IPS-11a (cell line): ENCODE measurements around the gene SERPINB8.

Experiments used
- H3K4me3 ChIP-seq: one replicate; pipeline ENCODE4 v1.5.1; 2013; ENCODE audit warnings: low read depth, low read length, control low read depth

The SERPINB8 gene

DNA sequence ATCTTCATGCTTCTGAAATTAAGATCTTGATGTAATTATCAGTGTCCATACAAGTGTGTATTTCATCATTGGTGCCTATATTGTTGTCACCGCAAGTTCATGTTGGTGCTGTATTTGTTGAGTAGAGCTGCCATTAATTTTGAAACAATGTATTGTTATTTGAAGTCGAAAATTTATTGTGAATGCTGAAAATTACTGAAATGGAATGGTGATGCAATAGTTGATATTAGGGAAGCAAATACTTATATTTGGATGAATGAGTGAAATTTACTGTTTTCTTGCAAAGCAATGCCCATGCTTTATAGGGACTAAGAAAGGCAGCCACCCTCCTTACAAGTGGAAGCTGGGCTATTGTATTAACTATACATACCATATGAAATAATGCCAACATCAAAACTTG, 41.6 kb downstream of the SERPINB8 start:
- H3K4me3 ChIP-seq = no peak overlapping the region

GRCh38 chr18:64017870-64018269, 48.0 kb downstream of the SERPINB8 start:
- no peak overlapping the region for H3K4me3 ChIP-seq

DNA sequence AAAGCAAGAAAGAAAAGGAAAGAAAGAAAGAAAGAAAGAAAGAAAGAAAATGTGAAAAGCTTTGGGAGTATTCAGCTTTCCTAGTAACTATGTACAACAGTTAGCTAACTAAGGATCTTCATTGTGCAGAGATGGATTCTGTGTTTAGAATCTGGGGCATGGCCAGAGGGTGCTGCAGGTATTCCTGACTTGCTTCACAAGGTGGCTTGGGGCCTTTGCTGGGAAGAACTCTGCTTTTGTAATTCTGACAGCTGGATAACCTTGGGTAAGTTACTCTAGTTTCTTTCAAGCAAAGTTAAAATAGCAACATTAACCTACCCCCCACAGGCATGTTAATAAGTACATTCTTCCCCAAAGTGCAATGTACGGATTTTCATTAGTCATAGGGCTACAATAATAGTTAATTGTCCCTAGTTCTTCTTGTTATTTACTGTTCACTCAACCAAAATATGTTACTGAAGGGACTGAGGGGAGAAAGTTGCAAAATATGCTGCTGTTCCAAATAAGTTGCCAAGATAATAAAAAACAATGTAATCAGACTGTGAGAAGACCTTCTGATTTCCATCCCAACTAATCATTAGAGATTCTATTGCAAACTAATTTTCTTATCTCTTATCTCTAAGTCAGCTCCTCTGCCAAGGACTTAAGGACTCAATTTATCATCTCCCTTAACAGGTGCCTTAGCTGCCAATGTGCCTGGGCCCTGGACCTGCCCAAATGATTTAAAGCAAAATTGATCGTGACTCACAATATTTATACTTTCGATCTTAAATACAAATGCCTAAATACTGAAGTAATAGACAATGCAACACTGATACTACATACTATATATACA, 50.3 kb downstream of the SERPINB8 start:
- no peak overlapping the region for H3K4me3 ChIP-seq

- H3K4me3 ChIP-seq = no peak overlapping the region
Measured at GRCh38 chr18:64026350-64026749, 56.5 kb downstream of the SERPINB8 start.

DNA sequence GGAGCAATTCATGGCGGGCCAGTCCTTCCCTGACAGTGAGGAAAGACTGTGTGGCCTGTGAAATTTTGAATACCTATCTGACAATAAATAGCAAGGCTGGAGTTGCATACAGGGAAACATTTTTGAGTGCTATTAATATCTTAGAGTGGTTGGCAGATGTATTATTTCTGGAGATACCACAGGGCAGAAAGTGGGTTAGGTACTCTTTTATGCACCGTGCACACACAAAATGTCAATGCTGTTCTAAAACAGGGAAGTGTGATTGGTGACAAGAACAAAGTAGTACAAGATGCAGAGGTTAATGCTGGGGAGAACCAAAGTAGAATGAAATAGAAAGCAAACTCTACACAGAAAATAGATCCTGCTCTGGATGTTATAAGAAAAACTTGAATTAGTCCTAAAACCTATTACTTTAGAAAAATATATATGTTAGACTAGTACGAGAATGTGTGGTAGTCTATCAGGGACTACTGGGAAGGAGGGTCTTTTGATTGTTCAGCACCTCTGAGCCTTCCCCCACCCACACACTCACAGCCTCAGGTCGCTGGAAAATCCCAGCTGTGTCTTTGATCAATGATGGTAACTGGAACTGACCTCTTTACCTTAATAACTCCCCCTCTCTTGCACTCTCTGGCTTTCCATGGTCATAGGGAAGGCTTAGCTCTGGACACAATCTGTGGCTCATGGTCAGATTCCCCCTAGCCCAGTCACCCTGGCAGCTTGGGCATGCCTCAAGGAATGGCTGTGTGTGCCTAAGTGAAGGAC, 58.2 kb downstream of the SERPINB8 start:
- no peak overlapping the region for H3K4me3 ChIP-seq

GRCh38 chr18:64029096-64029495, 59.2 kb downstream of the SERPINB8 start:
- H3K4me3 ChIP-seq = no peak overlapping the region

DNA sequence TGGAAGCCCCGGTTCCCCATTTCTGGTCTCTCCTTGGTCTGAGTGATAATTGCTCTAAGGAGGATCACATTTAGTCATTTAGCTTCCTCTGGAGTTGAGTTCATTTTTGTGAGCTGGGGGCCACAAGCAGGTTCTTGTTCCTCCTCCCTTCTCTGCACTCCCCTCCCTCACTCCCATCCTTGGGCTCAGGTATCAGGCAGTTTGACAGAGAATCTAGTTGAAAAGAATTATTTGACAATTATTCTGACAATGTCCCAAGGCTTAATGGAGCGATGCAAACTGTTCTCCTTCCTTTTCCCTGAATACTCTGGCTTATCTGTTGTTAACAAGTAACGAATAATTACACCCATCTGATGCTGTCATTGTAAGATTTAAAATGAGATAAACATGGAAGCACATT, 61.5 kb downstream of the SERPINB8 start:
- no peak overlapping the region for H3K4me3 ChIP-seq

- no peak overlapping the region for H3K4me3 ChIP-seq
Measured at GRCh38 chr18:64032312-64032711, 62.4 kb downstream of the SERPINB8 start.

GRCh38 chr18:64037812-64038414, 68.0 kb downstream of the SERPINB8 start:
- H3K4me3 ChIP-seq = no peak overlapping the region
